ENCODE measurements around the gene PRR5. TPM values are rescaled to one million over a fixed set of nuclear protein-coding genes. Genes with fewer than 3 reads are reported as not detected.

The PRR5 gene
- total and polyA plus RNA-seq, 4 donors: 11.5 to 49.1 (median 19.3) TPM

DNA sequence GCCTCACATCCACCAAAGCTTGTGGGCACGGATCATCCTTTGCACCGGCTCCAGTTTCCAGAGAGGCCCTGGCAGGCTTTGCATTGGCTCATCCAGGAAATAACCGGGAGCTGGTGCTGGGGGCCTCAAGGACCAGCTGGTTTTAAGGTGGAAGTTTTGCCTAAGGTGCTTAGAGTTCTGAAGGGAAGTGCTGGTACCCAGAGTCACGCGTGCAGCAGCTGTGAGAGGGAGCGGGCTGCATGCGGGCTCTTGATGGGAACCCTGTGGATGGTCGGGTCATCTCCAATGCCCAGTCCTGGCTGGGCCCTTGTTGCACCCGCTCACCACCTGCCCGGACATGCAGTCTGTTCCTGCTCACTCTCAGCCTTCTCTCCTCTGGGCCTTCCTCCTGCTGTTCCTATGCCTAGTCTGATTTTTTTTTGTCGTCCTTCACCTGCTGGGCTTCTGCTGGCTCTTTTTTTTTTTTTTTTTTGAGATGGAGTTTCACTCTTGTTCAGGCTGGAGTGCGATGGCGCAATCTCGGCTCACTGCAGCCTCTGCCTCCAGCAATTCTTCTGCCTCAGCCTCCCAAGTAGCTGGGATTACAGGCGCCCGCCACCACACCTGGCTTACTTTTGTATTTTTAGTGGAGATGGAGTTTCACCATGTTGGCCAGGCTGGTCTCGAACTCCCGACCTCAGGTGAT is 24.0 kb upstream of the PRR5 start:
- H3K27ac ChIP-seq (ENCODE audit: low read depth in 1 of 2, low read length in 2 of 2): no peak overlapping the region
- 62% methylated on average over 18 of the region's 18 CpGs for WGBS
- H3K9ac ChIP-seq (ENCODE audit: low read depth in 1 of 2, low read length in 2 of 2): no peak overlapping the region

More for the DNA sequence above, 24.0 kb upstream of the PRR5 start:
- DNase-seq (ENCODE audit: low spot score): no peak
- no peaks in the 10 kb centered on the region for H3K9me3 ChIP-seq (ENCODE audit: control insufficient read depth in 4 of 4, low read length in 3 of 4)
- peaks cover 0 to 2% (median 0%) of the 10 kb centered on the region in 4 donors for H3K27me3 ChIP-seq (ENCODE audit: control insufficient read depth in 4 of 4, insufficient read depth in 4 of 4, low read length in 3 of 4)
- H3K4me3 ChIP-seq (ENCODE audit: low read depth in 1 of 3, low read length in 3 of 3): no peak overlapping the region
- no peaks in the 10 kb centered on the region for H3K36me3 ChIP-seq (ENCODE audit: control insufficient read depth in 4 of 4, insufficient read depth in 3 of 4, low read depth in 1 of 4, low read length in 3 of 4)
- TF ChIP-seq RXRA (IDR thresholded peaks at IDR 0.05): no peak
- no peak for TF ChIP-seq TAF1 (conservative IDR thresholded peaks at IDR 0.05)
- no peak for TF ChIP-seq RAD21 (IDR thresholded peaks at IDR 0.05)
- TF ChIP-seq GABPA (IDR thresholded peaks at IDR 0.05 in 1 of 2, conservative IDR thresholded peaks at IDR 0.05 in 1 of 2): no peak
- no peak for TF ChIP-seq SP1 (IDR thresholded peaks at IDR 0.05)
- TF ChIP-seq, protein P1, sequence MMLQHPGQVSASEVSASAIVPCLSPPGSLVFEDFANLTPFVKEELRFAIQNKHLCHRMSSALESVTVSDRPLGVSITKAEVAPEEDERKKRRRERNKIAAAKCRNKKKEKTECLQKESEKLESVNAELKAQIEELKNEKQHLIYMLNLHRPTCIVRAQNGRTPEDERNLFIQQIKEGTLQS (IDR thresholded peaks at IDR 0.05): no peak
- TF ChIP-seq, protein P2, sequence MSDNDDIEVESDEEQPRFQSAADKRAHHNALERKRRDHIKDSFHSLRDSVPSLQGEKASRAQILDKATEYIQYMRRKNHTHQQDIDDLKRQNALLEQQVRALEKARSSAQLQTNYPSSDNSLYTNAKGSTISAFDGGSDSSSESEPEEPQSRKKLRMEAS (IDR thresholded peaks at IDR 0.05): no peak
- TF ChIP-seq HNF4G (IDR thresholded peaks at IDR 0.05): no peak
- no peak for TF ChIP-seq YY1 (IDR thresholded peaks at IDR 0.05)
- TF ChIP-seq JUND (IDR thresholded peaks at IDR 0.05): no peak
- TF ChIP-seq, protein P3, sequence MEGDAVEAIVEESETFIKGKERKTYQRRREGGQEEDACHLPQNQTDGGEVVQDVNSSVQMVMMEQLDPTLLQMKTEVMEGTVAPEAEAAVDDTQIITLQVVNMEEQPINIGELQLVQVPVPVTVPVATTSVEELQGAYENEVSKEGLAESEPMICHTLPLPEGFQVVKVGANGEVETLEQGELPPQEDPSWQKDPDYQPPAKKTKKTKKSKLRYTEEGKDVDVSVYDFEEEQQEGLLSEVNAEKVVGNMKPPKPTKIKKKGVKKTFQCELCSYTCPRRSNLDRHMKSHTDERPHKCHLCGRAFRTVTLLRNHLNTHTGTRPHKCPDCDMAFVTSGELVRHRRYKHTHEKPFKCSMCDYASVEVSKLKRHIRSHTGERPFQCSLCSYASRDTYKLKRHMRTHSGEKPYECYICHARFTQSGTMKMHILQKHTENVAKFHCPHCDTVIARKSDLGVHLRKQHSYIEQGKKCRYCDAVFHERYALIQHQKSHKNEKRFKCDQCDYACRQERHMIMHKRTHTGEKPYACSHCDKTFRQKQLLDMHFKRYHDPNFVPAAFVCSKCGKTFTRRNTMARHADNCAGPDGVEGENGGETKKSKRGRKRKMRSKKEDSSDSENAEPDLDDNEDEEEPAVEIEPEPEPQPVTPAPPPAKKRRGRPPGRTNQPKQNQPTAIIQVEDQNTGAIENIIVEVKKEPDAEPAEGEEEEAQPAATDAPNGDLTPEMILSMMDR (IDR thresholded peaks at IDR 0.05; ENCODE audit: low read depth, low read length, missing input control): no peak
- TF ChIP-seq EGR1 (IDR thresholded peaks at IDR 0.05; ENCODE audit: low read depth in 2 of 2): no peak
- no peak for TF ChIP-seq FOXA1 (IDR thresholded peaks at IDR 0.05)
- no peak for TF ChIP-seq HNF4A (conservative IDR thresholded peaks at IDR 0.05)
- TF ChIP-seq, protein P4, sequence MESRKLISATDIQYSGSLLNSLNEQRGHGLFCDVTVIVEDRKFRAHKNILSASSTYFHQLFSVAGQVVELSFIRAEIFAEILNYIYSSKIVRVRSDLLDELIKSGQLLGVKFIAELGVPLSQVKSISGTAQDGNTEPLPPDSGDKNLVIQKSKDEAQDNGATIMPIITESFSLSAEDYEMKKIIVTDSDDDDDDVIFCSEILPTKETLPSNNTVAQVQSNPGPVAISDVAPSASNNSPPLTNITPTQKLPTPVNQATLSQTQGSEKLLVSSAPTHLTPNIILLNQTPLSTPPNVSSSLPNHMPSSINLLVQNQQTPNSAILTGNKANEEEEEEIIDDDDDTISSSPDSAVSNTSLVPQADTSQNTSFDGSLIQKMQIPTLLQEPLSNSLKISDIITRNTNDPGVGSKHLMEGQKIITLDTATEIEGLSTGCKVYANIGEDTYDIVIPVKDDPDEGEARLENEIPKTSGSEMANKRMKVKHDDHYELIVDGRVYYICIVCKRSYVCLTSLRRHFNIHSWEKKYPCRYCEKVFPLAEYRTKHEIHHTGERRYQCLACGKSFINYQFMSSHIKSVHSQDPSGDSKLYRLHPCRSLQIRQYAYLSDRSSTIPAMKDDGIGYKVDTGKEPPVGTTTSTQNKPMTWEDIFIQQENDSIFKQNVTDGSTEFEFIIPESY (IDR thresholded peaks at IDR 0.05): no peak
- TF ChIP-seq, protein P5, sequence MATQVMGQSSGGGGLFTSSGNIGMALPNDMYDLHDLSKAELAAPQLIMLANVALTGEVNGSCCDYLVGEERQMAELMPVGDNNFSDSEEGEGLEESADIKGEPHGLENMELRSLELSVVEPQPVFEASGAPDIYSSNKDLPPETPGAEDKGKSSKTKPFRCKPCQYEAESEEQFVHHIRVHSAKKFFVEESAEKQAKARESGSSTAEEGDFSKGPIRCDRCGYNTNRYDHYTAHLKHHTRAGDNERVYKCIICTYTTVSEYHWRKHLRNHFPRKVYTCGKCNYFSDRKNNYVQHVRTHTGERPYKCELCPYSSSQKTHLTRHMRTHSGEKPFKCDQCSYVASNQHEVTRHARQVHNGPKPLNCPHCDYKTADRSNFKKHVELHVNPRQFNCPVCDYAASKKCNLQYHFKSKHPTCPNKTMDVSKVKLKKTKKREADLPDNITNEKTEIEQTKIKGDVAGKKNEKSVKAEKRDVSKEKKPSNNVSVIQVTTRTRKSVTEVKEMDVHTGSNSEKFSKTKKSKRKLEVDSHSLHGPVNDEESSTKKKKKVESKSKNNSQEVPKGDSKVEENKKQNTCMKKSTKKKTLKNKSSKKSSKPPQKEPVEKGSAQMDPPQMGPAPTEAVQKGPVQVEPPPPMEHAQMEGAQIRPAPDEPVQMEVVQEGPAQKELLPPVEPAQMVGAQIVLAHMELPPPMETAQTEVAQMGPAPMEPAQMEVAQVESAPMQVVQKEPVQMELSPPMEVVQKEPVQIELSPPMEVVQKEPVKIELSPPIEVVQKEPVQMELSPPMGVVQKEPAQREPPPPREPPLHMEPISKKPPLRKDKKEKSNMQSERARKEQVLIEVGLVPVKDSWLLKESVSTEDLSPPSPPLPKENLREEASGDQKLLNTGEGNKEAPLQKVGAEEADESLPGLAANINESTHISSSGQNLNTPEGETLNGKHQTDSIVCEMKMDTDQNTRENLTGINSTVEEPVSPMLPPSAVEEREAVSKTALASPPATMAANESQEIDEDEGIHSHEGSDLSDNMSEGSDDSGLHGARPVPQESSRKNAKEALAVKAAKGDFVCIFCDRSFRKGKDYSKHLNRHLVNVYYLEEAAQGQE (IDR thresholded peaks at IDR 0.05): no peak
- H3K4me1 ChIP-seq (ENCODE audit: control insufficient read depth in 4 of 4, insufficient read depth in 4 of 4, low read length in 3 of 4): peaks cover 0 to 13% (median 5%) of the 10 kb centered on the region in 4 donors
